ENCODE results near the gene ELOVL6. TPM values are rescaled to one million over a fixed set of nuclear protein-coding genes. Genes with fewer than 3 reads are reported as not detected.

Gene ELOVL6
- total and polyA plus RNA-seq, 7 donors = 1.2 to 43.6 (median 4.7) TPM

DNA sequence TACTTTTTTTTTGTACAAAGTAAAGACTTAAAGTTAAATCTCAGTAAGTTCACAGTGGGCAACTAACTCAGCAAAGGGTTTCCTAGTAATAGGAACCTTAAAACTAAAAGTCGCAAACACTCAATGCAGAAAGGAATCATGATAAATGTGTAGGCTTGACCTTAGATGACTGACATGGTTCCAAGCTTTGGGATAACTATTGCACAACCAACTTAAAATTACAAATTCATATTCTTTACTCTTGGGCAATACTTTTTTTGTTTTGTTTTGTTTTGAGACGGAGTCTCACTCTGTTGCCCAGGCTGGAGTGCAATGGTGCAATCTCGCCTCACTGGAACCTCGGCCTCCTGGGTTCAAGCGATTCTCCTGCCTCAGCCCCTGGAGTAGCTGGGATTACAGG, 8.2 kb downstream of the ELOVL6 start:
- WGBS, 2 donors = 95 to 97% methylated on average over 5 of the region's 5 CpGs
- intact Hi-C loops (cut with DNase I) = loop anchor here (10.0 kb wide), 3 partner anchors 325 to 1565 kb away; partner anchors contain the start of genes GAR1 and RPL34
- Histone ChIP-seq H3K27ac (no peak overlapping the region), H3K4me3 (no peak overlapping the region), H3K4me1 (peaks cover 0 to 11% (median 0%) of the 10 kb centered on the region in 4 donors), H3K27me3 (no peaks in the 10 kb centered on the region), H3K36me3 (no peaks in the 10 kb centered on the region), H3K9me3 (no peaks in the 10 kb centered on the region)
- no peak for TF ChIP-seq POLR2A (IDR thresholded peaks at IDR 0.05)
- DNase-seq = no peak

DNA sequence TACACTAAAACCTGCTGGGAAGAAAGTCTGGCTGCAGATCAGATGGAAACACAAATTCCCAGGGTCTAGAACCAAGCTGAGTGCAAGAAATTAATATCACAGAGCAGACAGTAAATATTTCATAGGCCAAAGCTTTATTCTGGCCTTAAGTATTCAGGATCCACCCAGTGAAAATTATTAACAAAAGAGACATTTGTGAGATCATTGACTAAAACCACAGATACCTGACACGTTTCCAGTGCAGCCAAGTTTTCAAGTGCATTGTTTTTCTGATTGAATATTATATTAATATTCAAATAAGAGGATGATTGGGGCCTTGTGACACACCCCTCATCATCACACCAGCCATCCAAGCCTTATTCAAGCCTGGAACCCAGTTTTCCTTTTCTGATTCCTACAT, 10.3 kb downstream of the ELOVL6 start:
- no peak for DNase-seq
- Histone ChIP-seq H3K4me3 (no peak overlapping the region), H3K27me3 (no peaks in the 10 kb centered on the region), H3K27ac (no peak overlapping the region), H3K36me3 (no peaks in the 10 kb centered on the region), H3K4me1 (no peaks in the 10 kb centered on the region), H3K9me3 (no peaks in the 10 kb centered on the region)
- TF ChIP-seq POLR2AphosphoS5 (IDR thresholded peaks at IDR 0.05) (no peak), EP300 (IDR thresholded peaks at IDR 0.05) (no peak), POLR2A (IDR thresholded peaks at IDR 0.05) (no peak)
- TF ChIP-seq, protein P1, sequence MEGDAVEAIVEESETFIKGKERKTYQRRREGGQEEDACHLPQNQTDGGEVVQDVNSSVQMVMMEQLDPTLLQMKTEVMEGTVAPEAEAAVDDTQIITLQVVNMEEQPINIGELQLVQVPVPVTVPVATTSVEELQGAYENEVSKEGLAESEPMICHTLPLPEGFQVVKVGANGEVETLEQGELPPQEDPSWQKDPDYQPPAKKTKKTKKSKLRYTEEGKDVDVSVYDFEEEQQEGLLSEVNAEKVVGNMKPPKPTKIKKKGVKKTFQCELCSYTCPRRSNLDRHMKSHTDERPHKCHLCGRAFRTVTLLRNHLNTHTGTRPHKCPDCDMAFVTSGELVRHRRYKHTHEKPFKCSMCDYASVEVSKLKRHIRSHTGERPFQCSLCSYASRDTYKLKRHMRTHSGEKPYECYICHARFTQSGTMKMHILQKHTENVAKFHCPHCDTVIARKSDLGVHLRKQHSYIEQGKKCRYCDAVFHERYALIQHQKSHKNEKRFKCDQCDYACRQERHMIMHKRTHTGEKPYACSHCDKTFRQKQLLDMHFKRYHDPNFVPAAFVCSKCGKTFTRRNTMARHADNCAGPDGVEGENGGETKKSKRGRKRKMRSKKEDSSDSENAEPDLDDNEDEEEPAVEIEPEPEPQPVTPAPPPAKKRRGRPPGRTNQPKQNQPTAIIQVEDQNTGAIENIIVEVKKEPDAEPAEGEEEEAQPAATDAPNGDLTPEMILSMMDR (IDR thresholded peaks at IDR 0.05) = no peak
- WGBS, 2 donors = 69 to 71% methylated on average over 1 of the region's 1 CpG
- intact Hi-C loops (cut with DNase I) = no loop called here

DNA sequence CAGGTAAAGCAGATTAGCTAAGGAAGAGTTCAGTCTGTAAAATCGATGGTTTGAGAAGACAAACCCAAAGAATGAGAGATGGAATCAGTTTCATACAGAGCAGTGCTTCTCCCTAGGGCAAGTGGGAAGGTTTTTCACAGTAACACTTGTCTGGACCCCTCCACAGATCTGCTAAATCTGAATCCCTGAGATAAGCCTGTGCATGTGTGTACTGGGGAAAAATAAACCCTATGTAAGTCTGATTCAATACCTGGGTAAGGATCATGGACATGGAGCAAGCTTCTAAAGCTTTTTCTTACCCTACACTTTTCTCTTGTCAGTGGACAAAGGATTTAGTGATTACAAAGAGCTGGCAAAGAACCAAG, 13.6 kb downstream of the ELOVL6 start:
- no peaks in the 10 kb centered on the region for H3K36me3 ChIP-seq
- intact Hi-C loops (cut with DNase I) = no loop called here
- TF ChIP-seq, protein P1 (IDR thresholded peaks at IDR 0.05) = no peak
- TF ChIP-seq POLR2A (IDR thresholded peaks at IDR 0.05) (no peak), EP300 (IDR thresholded peaks at IDR 0.05) (no peak), POLR2AphosphoS5 (IDR thresholded peaks at IDR 0.05) (no peak)
- DNase-seq = no peak
- H3K27me3 ChIP-seq = no peaks in the 10 kb centered on the region
- H3K9me3 ChIP-seq = no peaks in the 10 kb centered on the region
- no peak overlapping the region for H3K4me3 ChIP-seq
- no peaks in the 10 kb centered on the region for H3K4me1 ChIP-seq
- WGBS, 2 donors = 67 to 86% methylated on average over 1 of the region's 1 CpG
- H3K27ac ChIP-seq = no peak overlapping the region

DNA sequence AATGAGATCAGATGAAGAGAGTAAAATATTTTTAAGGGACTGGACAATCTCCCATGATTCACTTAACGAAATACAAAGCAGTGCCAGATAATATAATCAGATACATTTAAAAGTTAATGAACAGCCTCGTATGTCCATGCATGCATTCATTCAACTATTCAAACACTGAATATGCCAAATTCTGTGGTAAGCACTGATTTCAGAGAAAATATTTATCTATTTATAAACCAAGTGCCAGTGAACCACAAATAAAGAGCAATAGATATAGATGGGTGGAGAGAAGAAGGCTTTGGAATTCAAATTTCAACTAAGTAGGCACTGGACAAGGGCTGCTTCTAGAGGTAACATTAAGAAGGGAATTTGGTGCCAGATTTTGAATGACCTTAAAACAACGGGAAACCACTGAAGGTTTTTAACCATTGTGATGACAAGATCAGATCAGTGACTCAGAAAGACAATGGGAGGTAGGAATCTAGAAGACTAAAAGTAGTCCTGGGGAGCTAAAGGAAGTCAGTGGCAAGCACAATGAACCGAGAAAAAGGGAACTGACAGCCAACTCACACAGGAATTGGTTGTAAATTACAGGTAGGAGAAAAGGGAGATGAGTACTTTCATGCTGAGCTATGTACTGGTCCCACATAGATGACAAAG, 14.2 kb downstream of the ELOVL6 start:
- no peaks in the 10 kb centered on the region for H3K27me3 ChIP-seq
- intact Hi-C loops (cut with DNase I) = no loop called here
- no peaks in the 10 kb centered on the region for H3K9me3 ChIP-seq
- WGBS, 2 donors = 62 to 63% methylated on average over 4 of the region's 4 CpGs
- DNase-seq = no peak
- TF ChIP-seq EP300 (IDR thresholded peaks at IDR 0.05) = no peak
- no peak for TF ChIP-seq POLR2A (IDR thresholded peaks at IDR 0.05)
- TF ChIP-seq, protein P1 (IDR thresholded peaks at IDR 0.05) = no peak
- no peak for TF ChIP-seq POLR2AphosphoS5 (IDR thresholded peaks at IDR 0.05)
- no peaks in the 10 kb centered on the region for H3K36me3 ChIP-seq
- no peak overlapping the region for H3K27ac ChIP-seq
- H3K4me1 ChIP-seq = no peaks in the 10 kb centered on the region
- H3K4me3 ChIP-seq = no peak overlapping the region

DNA sequence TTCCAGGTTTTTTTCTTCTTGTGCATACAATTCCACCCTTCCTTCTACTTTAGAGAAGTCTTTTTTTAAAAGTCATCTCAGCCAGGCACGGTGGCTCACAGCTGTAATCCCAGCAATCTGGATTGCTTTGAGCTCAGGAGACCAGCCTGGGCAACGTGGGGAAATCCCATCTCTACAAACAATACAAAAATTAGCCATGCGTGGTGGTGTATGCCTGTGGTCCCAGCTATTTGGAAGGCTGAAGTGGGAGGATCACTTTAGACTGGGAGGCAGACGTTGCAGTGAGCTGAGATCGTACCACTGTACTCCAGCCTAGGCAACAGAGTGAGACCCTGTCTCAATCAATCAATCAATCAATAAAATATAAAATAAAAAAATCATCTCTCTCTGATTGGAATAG, 14.8 kb downstream of the ELOVL6 start:
- no peaks in the 10 kb centered on the region for H3K4me1 ChIP-seq
- no peak overlapping the region for H3K27ac ChIP-seq
- no peaks in the 10 kb centered on the region for H3K36me3 ChIP-seq
- intact Hi-C loops (cut with DNase I) = no loop called here
- DNase-seq = no peak
- TF ChIP-seq, protein P1 (IDR thresholded peaks at IDR 0.05) = no peak
- no peak for TF ChIP-seq EP300 (IDR thresholded peaks at IDR 0.05)
- no peak for TF ChIP-seq POLR2AphosphoS5 (IDR thresholded peaks at IDR 0.05)
- TF ChIP-seq POLR2A (IDR thresholded peaks at IDR 0.05) = no peak
- H3K27me3 ChIP-seq = no peaks in the 10 kb centered on the region
- 71 to 79% methylated on average over 5 of the region's 5 CpGs for WGBS, 2 donors
- no peak overlapping the region for H3K4me3 ChIP-seq
- H3K9me3 ChIP-seq = no peaks in the 10 kb centered on the region
